ENCODE results near the gene TUFT1. TPM values are rescaled to one million over a fixed set of nuclear protein-coding genes. Genes with fewer than 3 reads are reported as not detected.

The TUFT1 gene
- total and polyA plus RNA-seq, 2 of the 4 experiments (the other 2 are of a cell fraction): 21.2 to 30.3 TPM

- Histone ChIP-seq H3K4ac (ENCODE audit: low read depth, low read length) (no peak overlapping the region), H4K5ac (ENCODE audit: low read depth, low read length) (no peak overlapping the region), H3K4me1 (ENCODE audit: control insufficient read depth, insufficient read depth, low read length) (no peaks in the 10 kb centered on the region), H3K18ac (ENCODE audit: low read depth, low read length) (no peak overlapping the region), H2BK5ac (ENCODE audit: low read depth, low read length, poor library complexity, severe bottlenecking) (no peak overlapping the region), H4K91ac (ENCODE audit: insufficient read depth, low read depth, low read length) (no peak overlapping the region), H3K36me3 (ENCODE audit: control insufficient read depth, insufficient read depth, low read length) (peaks cover 42% of the 10 kb centered on the region), H4K20me1 (ENCODE audit: insufficient read depth, low read length) (peaks cover 12% of the 10 kb centered on the region), H2BK120ac (ENCODE audit: low read depth, low read length) (no peak overlapping the region), H3K23ac (ENCODE audit: low read depth, low read length) (no peak overlapping the region), H3K79me1 (ENCODE audit: low read depth in 1 of 2, low read length in 2 of 2) (peaks cover 11 to 24% of the 10 kb centered on the region in 2 experiments; a peak in 3 of 4 replicates), H3K9me1 (ENCODE audit: insufficient read depth, low read length) (peaks cover 16% of the 10 kb centered on the region; the same call in 1 of the 2 replicates), H2BK15ac (ENCODE audit: low read depth, low read length) (no peak overlapping the region), H2BK20ac (ENCODE audit: low read depth, low read length) (no peak overlapping the region), H3K9me3 (ENCODE audit: control insufficient read depth, insufficient read depth, low read length) (no peaks in the 10 kb centered on the region), H4K8ac (ENCODE audit: low read depth in 2 of 2, low read length in 2 of 2) (no peak overlapping the region), H3K4me2 (ENCODE audit: low read depth, low read length) (no peak overlapping the region), H3K4me3 (ENCODE audit: insufficient read depth, low read depth, low read length) (no peak overlapping the region), H3K56ac (ENCODE audit: extremely low read depth, insufficient read depth, low read length) (no peak overlapping the region; the same call in 1 of the 2 replicates), H3K14ac (replicated peaks; ENCODE audit: low read depth, low read length) (no peak overlapping the region), H2AFZ (replicated peaks; ENCODE audit: low read length, poor library complexity) (no peak overlapping the region), H3K9ac (ENCODE audit: low read depth, low read length) (no peak overlapping the region), H3K27ac (ENCODE audit: insufficient read depth, low read length) (no peak overlapping the region), H3K27me3 (ENCODE audit: control insufficient read depth, insufficient read depth, low read length) (no peaks in the 10 kb centered on the region), H2AK5ac (ENCODE audit: low read depth, low read length) (no peak overlapping the region), H2AK9ac (replicated peaks; ENCODE audit: low read depth, low read length, poor library complexity) (no peak overlapping the region)
- CTCF ChIA-PET: no interaction called here
- POLR2A ChIA-PET (ENCODE audit: unreplicated experiment): no interaction called here
- DNase-seq: no peak
- TF ChIP-seq ELK1 (IDR thresholded peaks at IDR 0.05; ENCODE audit: borderline replicate concordance, low read depth, low read length) (no peak), MXI1 (IDR thresholded peaks at IDR 0.05; ENCODE audit: borderline replicate concordance, low read depth, low read length) (no peak), USF2 (IDR thresholded peaks at IDR 0.05; ENCODE audit: low read depth, low read length) (no peak), SMC3 (IDR thresholded peaks at IDR 0.05; ENCODE audit: low read depth, low read length) (no peak), CEBPB (IDR thresholded peaks at IDR 0.05; ENCODE audit: low read depth, low read length) (no peak), RAD21 (IDR thresholded peaks at IDR 0.05; ENCODE audit: low read length) (no peak), MAFK (IDR thresholded peaks at IDR 0.05; ENCODE audit: low read depth, low read length) (no peak), MAZ (IDR thresholded peaks at IDR 0.05; ENCODE audit: borderline replicate concordance, low read depth, low read length) (no peak), BHLHE40 (IDR thresholded peaks at IDR 0.05; ENCODE audit: low read depth, low read length) (no peak), NFE2L2 (IDR thresholded peaks at IDR 0.05; ENCODE audit: low read depth, low read length) (no peak), POLR2A (IDR thresholded peaks at IDR 0.05; ENCODE audit: low read depth, low read length) (no peak), RCOR1 (IDR thresholded peaks at IDR 0.05; ENCODE audit: insufficient replicate concordance, low read length) (no peak), FOS (IDR thresholded peaks at IDR 0.05; ENCODE audit: low read depth, low read length) (no peak), CHD1 (IDR thresholded peaks at IDR 0.05; ENCODE audit: low read depth, low read length) (no peak)
- 40 to 95% methylated on average over 1 to 2 of the region's 5 CpGs for WGBS, 2 experiments (ENCODE audit: extremely low coverage in 2 of 2, insufficient read length in 1 of 2)
- ATAC-seq (ENCODE audit: low read depth): no peak
- BruUV-seq (replicated peaks): no TSS peak
- in situ Hi-C loops (cut with MboI; ENCODE audit: low sequenced_read_pairs): no loop called here
- intact Hi-C loops (cut with micrococcal nuclease): no loop called here
- dilution Hi-C loops (cut with HindIII; ENCODE audit: low sequenced_read_pairs, unreplicated experiment): no loop called here
Measured at GRCh38 chr1:151565502-151566189, 25.5 kb downstream of the TUFT1 start.
